ENCODE results near the gene DEDD2.

DEDD2 gene

GRCh38 chr19:42198676-42199439 lies 18.6 kb downstream of the DEDD2 start:
- DNase-seq: peak; percentile 78

GRCh38 chr19:42197375-42197817 lies 20.1 kb downstream of the DEDD2 start:
- DNase-seq: peak; percentile 70

GRCh38 chr19:42196011-42197001 lies 21.2 kb downstream of the DEDD2 start:
- DNase-seq: no peak

GRCh38 chr19:42193706-42194105 lies 23.8 kb downstream of the DEDD2 start:
- DNase-seq: no peak

- DNase-seq: no peak
These were observed 24.2 kb downstream of the DEDD2 start for GRCh38 chr19:42193294-42193693.

GRCh38 chr19:42191855-42192254 lies 25.6 kb downstream of the DEDD2 start:
- no peak for DNase-seq

- no peak for DNase-seq
These were observed 26.1 kb downstream of the DEDD2 start for GRCh38 chr19:42191330-42191729.

- DNase-seq: no peak
These were observed 28.3 kb downstream of the DEDD2 start for GRCh38 chr19:42189133-42189532.

- no peak for DNase-seq
These were observed 28.8 kb downstream of the DEDD2 start for GRCh38 chr19:42188665-42189064.

- peak; percentile 69 for DNase-seq
These were observed 32.2 kb downstream of the DEDD2 start for GRCh38 chr19:42185277-42185676.

- no peak for DNase-seq
These were observed 33.0 kb downstream of the DEDD2 start for GRCh38 chr19:42184401-42184861.

- DNase-seq: no peak
These were observed 38.4 kb downstream of the DEDD2 start for GRCh38 chr19:42178791-42179674.

GRCh38 chr19:42177686-42178019 lies 39.8 kb downstream of the DEDD2 start:
- DNase-seq: no peak

- peak; percentile 17 for DNase-seq
These were observed 40.3 kb downstream of the DEDD2 start for GRCh38 chr19:42176990-42177685.

- DNase-seq: no peak
These were observed 40.9 kb downstream of the DEDD2 start for GRCh38 chr19:42176649-42176989.

GRCh38 chr19:42175952-42176648 lies 41.4 kb downstream of the DEDD2 start:
- no peak for DNase-seq

GRCh38 chr19:42174958-42175734 lies 42.3 kb downstream of the DEDD2 start:
- no peak for DNase-seq

GRCh38 chr19:42174188-42174587 lies 43.3 kb downstream of the DEDD2 start:
- DNase-seq: no peak

- no peak for DNase-seq
These were observed 43.8 kb downstream of the DEDD2 start for GRCh38 chr19:42173695-42174094.

- DNase-seq: no peak
These were observed 45.2 kb downstream of the DEDD2 start for GRCh38 chr19:42172261-42172660.

GRCh38 chr19:42170715-42171114 lies 46.8 kb downstream of the DEDD2 start:
- DNase-seq: no peak
